B cell (primary cell): Measurements from ENCODE around the gene NHERF2. TPM values are rescaled to one million over a fixed set of nuclear protein-coding genes. Genes with fewer than 3 reads are reported as not detected.

Experiments used
- ATAC-seq: fragments of 200-7000 bp; cut with Tn5 transposase; one replicate; pipeline ENCODE4 v1.10.0; 2021; ENCODE audit warnings: low read depth, mild to moderate bottlenecking, moderate number of reproducible peaks, moderate library complexity
- CTCF ChIA-PET: fragments of 350-600 bp; sonication (Branson Sonifier 250); formaldehyde crosslinking; loops from one replicate; lab custom pipeline; 2021; ENCODE audit warnings: antibody characterized with exemption, inconsistent platforms; lab: Charles Lee
- POLR2A ChIA-PET: fragments of 350-600 bp; sonication (Branson Sonifier 250); formaldehyde crosslinking; loops from one replicate; lab custom pipeline; 2021; ENCODE audit warnings: antibody characterized with exemption; lab: Charles Lee
- DNase-seq: peaks from one replicate; pipeline ENCODE4 v3.0.0; 2013
- H2AFZ ChIP-seq: 2 replicates; pipeline ENCODE4 v1.6.1; 2012; ENCODE audit warnings: mild to moderate bottlenecking, low read depth, low read length; ENCODE audit not compliant: insufficient read depth, poor library complexity, severe bottlenecking
- H3K27ac ChIP-seq, 2 donors: 1 replicate in 1 of 2; 2 replicates in 1 of 2; pipeline ENCODE4 v1.5.1; 2012 to 2013; ENCODE audit warnings: low read length in 2 of 2, mild to moderate bottlenecking in 2 of 2, moderate library complexity in 1 of 2
- H3K27me3 ChIP-seq, 4 experiments: fragments of 200-600 bp in 1 of 4; sonication (generic) in 1 of 4; replicated peaks in 1 of 4; 1 replicate in 2 of 4; 2 replicates in 2 of 4; pipeline versions ENCODE4 v1.6.1 to v1.7.0; 2013 to 2016; ENCODE audit warnings: low read length in 3 of 4, mild to moderate bottlenecking in 2 of 4, mixed read lengths in 1 of 4, moderate library complexity in 1 of 4; ENCODE audit not compliant: insufficient read depth in 4 of 4, control insufficient read depth in 3 of 4; ENCODE audit errors: control extremely low read depth in 1 of 4
- H3K36me3 ChIP-seq, 2 experiments: replicated peaks in 1 of 2; 1 replicate in 1 of 2; 2 replicates in 1 of 2; pipeline versions ENCODE4 v1.6.1 to v1.7.1; 2013; ENCODE audit warnings: low read length in 1 of 2; ENCODE audit not compliant: insufficient read depth in 2 of 2, control insufficient read depth in 1 of 2; ENCODE audit errors: control extremely low read depth in 1 of 2, extremely low read depth in 1 of 2
- H3K4me1 ChIP-seq, 2 donors: fragments of 200-600 bp in 1 of 2; sonication (generic) in 1 of 2; 1 replicate in 1 of 2; 2 replicates in 1 of 2; pipeline versions ENCODE4 v1.5.1 to v1.6.1; 2013 to 2017; ENCODE audit warnings: low read length in 2 of 2; ENCODE audit not compliant: control insufficient read depth in 2 of 2, insufficient read depth in 2 of 2
- H3K4me2 ChIP-seq: replicated peaks from 2 replicates; pipeline ENCODE3; 2012; ENCODE audit warnings: mild to moderate bottlenecking, low read depth, low read length; ENCODE audit not compliant: poor library complexity, severe bottlenecking
- H3K4me3 ChIP-seq, 5 experiments: fragments of 200-600 bp in 1 of 5; sonication (generic) in 1 of 5; 1 replicate in 3 of 5; 2 replicates in 2 of 5; pipeline versions ENCODE4 v1.5.1 to v1.7.0; 2011 to 2016; ENCODE audit warnings: low read length in 4 of 5, mild to moderate bottlenecking in 4 of 5, low read depth in 2 of 5, control low read depth in 1 of 5, moderate library complexity in 1 of 5; ENCODE audit not compliant: insufficient read depth in 1 of 5; ENCODE audit errors: control extremely low read depth in 1 of 5, extremely low read depth in 1 of 5
- H3K79me2 ChIP-seq: fragments of 200-600 bp; sonication (generic); one replicate; pipeline ENCODE4 v1.6.0; 2016; ENCODE audit warnings: low read length; ENCODE audit not compliant: control insufficient read depth, insufficient read depth
- H3K9ac ChIP-seq: fragments of 200-600 bp; sonication (generic); 2 replicates; pipeline ENCODE4 v1.6.1; 2017; ENCODE audit warnings: mild to moderate bottlenecking, low read length, moderate library complexity
- H3K9me3 ChIP-seq, 3 donors: one replicate each; pipeline versions ENCODE4 v1.6.1 to v1.7.1; 2013; ENCODE audit warnings: low read length in 2 of 3; ENCODE audit not compliant: control insufficient read depth in 2 of 3, insufficient read depth in 1 of 3; ENCODE audit errors: control extremely low read depth in 1 of 3
- H4K20me1 ChIP-seq: 2 replicates; pipeline ENCODE4 v1.6.0; 2012; ENCODE audit warnings: mild to moderate bottlenecking, low read length; ENCODE audit not compliant: insufficient read depth, control insufficient read depth, poor library complexity, severe bottlenecking
- H3K27ac Mint-ChIP-seq: one replicate; pipeline ENCODE4 v1.8.0; 2021; ENCODE audit warnings: mixed read lengths
- H3K27me3 Mint-ChIP-seq: one replicate; pipeline ENCODE4 v1.8.0; 2021; ENCODE audit warnings: mixed read lengths
- H3K4me1 Mint-ChIP-seq: one replicate; pipeline ENCODE4 v1.8.0; 2021; ENCODE audit warnings: mixed read lengths
- H3K4me3 Mint-ChIP-seq: one replicate; pipeline ENCODE4 v1.8.0; 2021; ENCODE audit warnings: mixed read lengths
- H3K9me3 Mint-ChIP-seq: one replicate; pipeline ENCODE4 v1.8.0; 2022; ENCODE audit warnings: mixed read lengths; ENCODE audit not compliant: insufficient read depth
- CTCF ChIP-seq: fragments of 200-600 bp; IDR thresholded peaks from one replicate; pipeline ENCODE4 v1.8.0; 2022; ENCODE audit warnings: antibody characterized with exemption, mild to moderate bottlenecking
- EZH2 ChIP-seq: IDR thresholded peaks from 2 replicates; pipeline ENCODE4 v1.6.1; 2012; ENCODE audit warnings: borderline replicate concordance, low read depth, mild to moderate bottlenecking, moderate library complexity, low read length; ENCODE audit not compliant: insufficient read depth, poor library complexity, severe bottlenecking
- WGBS: methylation state at CpG from one replicate; pipeline ENCODE4 v1.1.5; 2013; ENCODE audit warnings: missing lambda C conversion rate; ENCODE audit not compliant: insufficient coverage; 5-methylcytosine and 5-hydroxymethylcytosine counted together
- intact Hi-C: fragments of 100-400 bp; cut with micrococcal nuclease; formaldehyde crosslinking; loops from one replicate; pipeline ENCODE4 v1.10.0; 2022
- polyA plus RNA-seq: library from polyadenylated mRNA; depleted of rRNA; stranded (reverse); fragments of >200 nt; gene quantifications from 2 replicates; pipeline ENCODE4 v1.2.3, GENCODE V29; 2012
- total RNA-seq, 2 donors: library from RNA; stranded (reverse); fragments of 120-200 nt in 1 of 2; gene quantifications; 1 replicate in 1 of 2; 2 replicates in 1 of 2; pipeline versions ENCODE4 v1.2.3 to v1.2.4, GENCODE V29; 2013 to 2022

Gene NHERF2
- total and polyA plus RNA-seq, 2 donors (not counting 1 experiment from before 2014, with no cell fraction given) = 1.8 to 2.2 TPM

- intact Hi-C loops = loop anchor here (1.0 to 10.0 kb wide), 8 partner anchors 13 to 482 kb away; partner anchors contain the start of genes E4F1, ECI1, NTHL1 and RPS2
- Histone ChIP-seq H3K9me3 (no peaks in the 10 kb centered on the region), H3K79me2 (no peaks in the 10 kb centered on the region), H3K9ac (peak overlapping the region; percentile 61), H3K36me3 (no peaks in the 10 kb centered on the region), H3K4me3 (peak overlapping the region in 4 of 5 experiments; percentile 34 to 57 (median 40)), H3K27ac (no peak overlapping the region), H2AFZ (peak overlapping the region; percentile 93), H3K27me3 (peaks cover 0 to 62% (median 24%) of the 10 kb centered on the region in 4 experiments), H4K20me1 (no peaks in the 10 kb centered on the region), H3K4me1 (peaks cover 34 to 41% of the 10 kb centered on the region in 2 donors), H3K4me2 (peak overlapping the region; percentile 81)
- TF ChIP-seq EZH2 (no peak), CTCF (no peak)
- Mint-ChIP-seq H3K27me3 (peaks cover 28% of the 10 kb centered on the region), H3K4me3 (peak overlapping the region; percentile 88), H3K27ac (peak overlapping the region; percentile 82), H3K9me3 (no peaks in the 10 kb centered on the region), H3K4me1 (peaks cover 19% of the 10 kb centered on the region)
- WGBS = 9% methylated on average over 14 of the region's 14 CpGs
- DNase-seq (no peak), ATAC-seq (peak; percentile 11)
- POLR2A ChIA-PET = interaction anchor here (0.6 to 1.5 kb wide), 5 partner anchors 9 to 859 kb away, joined by 3 to 9 read pairs (median 4); partner anchors contain the start of gene TRAF7
- CTCF ChIA-PET = interaction anchor here (0.6 to 4.7 kb wide), 19 partner anchors 9 to 479 kb away, joined by 3 to 35 read pairs (median 4); partner anchors contain the start of genes MSRB1, NTHL1, PKD1 and RAB26
Observed at GRCh38 chr16:2022723-2023091, 4.0 kb upstream of the NHERF2 start.
